Head of caudate nucleus (tissue), 42 donors: ENCODE data around the gene STIMATE.

Experiments used
- DNase-seq, 42 donors: peaks; one replicate each; pipeline versions ENCODE4 v3.0.0 to v3.0.0-alpha.2; 2020 to 2021; ENCODE audit warnings: mixed read lengths in 7 of 42
- intact Hi-C: fragments of 100-400 bp; cut with DNase I; formaldehyde crosslinking; loops from one replicate; pipeline ENCODE4 v1.15.0; 2022

The STIMATE gene

DNA sequence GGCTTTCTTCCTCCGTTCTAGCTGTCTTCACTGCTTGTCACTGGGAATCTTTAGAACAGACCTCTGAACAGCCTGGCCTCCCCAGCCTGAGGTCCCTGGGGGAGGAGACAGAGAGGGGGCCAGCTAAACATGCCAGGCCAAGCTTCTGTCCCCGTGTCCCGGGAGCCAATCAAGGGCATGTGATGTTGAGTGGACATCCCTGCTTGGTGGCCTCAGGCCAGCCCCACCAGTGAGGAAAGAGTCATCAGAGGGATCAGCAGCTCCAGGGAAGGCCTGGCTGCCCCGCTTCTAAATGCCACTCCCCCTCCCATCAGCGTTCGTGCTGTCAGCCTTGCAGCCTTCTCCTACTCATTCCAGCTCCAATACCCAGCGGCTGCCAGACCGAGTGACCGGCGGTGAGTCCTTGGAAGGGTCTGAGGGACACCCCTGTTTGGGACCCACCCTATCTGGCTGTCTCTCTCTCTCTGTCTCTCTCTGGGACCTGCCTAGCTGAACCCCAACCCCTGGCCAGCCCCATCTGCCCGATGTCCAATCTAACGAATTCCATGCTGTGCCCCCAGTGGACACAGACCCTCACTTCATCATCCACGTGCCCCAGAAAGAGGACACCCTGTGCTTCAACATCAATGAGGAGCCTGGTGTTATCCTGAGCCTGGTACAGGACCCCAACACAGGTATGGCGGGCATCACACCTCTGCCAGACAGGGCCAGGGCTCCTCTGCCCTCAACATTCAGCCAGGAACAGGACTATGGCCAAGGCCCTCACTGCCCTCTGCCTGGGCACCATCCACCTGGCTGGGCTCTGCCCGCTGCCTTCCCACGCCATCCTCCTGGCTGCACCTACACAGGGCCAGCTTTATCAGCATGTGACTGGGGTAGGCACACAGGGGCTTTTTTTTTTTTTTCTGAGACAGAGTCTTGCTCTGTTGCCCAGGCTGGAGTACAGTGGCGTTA, 109.4 kb downstream of the STIMATE start:
- DNase-seq = no peak
- intact Hi-C loops = no loop called here

DNA sequence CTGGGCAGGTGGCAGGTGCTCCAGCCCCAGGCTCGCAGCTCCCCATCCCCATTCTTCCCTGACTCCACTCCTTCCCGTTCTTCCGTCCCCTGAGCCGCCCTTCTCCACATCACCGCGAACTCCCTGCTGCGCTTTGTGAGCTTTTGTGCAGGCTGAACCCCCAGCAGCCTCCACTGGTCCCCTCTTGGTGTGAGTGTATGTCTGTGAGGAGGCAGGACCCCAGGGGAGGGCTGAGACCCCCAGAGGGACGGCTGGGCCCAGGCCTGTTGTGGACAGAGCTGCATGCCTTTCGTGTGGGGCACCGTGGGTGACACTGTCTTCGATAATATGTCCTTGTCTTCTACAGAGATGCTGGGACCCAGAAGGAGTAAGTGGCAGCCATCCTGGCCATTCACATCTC, 110.1 kb downstream of the STIMATE start:
- intact Hi-C loops = no loop called here
- DNase-seq = no peak
